Bronchial epithelial cell (primary cell): ENCODE data around the gene TRIM71. TPM values are rescaled to one million over a fixed set of nuclear protein-coding genes. Genes with fewer than 3 reads are reported as not detected.
"Not testable (repeated sequence)": the region's sequence is repeated elsewhere in the genome, so short reads cannot be mapped to it uniquely, and the experiment has no call there.

ENCODE experiments used
- DNase-seq: peaks from one replicate; pipeline ENCODE4 v3.0.0-alpha.2; 2010; ENCODE audit warnings: low read depth
- FAIRE-seq: peaks from 2 replicates; lab custom pipeline; 2011; peaks lifted over from hg19 to GRCh38; lab: Jason Lieb, UNC
- H3K27me3 ChIP-seq: 2 replicates; pipeline ENCODE4 v1.5.1; 2011; ENCODE audit warnings: low read length; ENCODE audit not compliant: control insufficient read depth, insufficient read depth
- H3K36me3 ChIP-seq: 2 replicates; pipeline ENCODE4 v1.5.1; 2011; ENCODE audit warnings: low read length; ENCODE audit not compliant: control insufficient read depth, insufficient read depth
- H3K4me3 ChIP-seq: 2 replicates; pipeline ENCODE4 v1.5.1; 2011; ENCODE audit warnings: mild to moderate bottlenecking, low read depth, low read length, control low read depth
- CTCF ChIP-seq: IDR thresholded peaks from 2 replicates; pipeline ENCODE4 v1.5.1; 2011; ENCODE audit warnings: mild to moderate bottlenecking, moderate library complexity, low read length, control low read depth, inconsistent platforms; ENCODE audit not compliant: insufficient read depth, severe bottlenecking
- total RNA-seq: library from RNA; depleted of rRNA; stranded (reverse); fragments of >200 nt; gene quantifications from 2 replicates; pipeline ENCODE4 v1.2.1, GENCODE V29; 2014

TRIM71 gene
- not detected in 2 replicates for total RNA-seq

GRCh38 chr3:32817558-32818228 is at the start of gene TRIM71:
TSS of gene TRIM71 (plus strand) at chr3:32817997. CDS start at chr3:32818081, 84 bp downstream.
- DNase-seq (no peak), FAIRE-seq (no peak)
- H3K4me3 ChIP-seq, result no peak within 1 kb of the TSS
- peaks cover 47% of the 10 kb centered on the region for H3K27me3 ChIP-seq
- no peak for TF ChIP-seq CTCF
- H3K36me3 ChIP-seq, result no peaks in the 10 kb centered on the region

GRCh38 chr3:32778389-32778788 is 39.4 kb upstream of the TRIM71 start:
- TF ChIP-seq CTCF, result no peak
- no peak overlapping the region for H3K4me3 ChIP-seq
- no peaks in the 10 kb centered on the region for H3K36me3 ChIP-seq
- no peaks in the 10 kb centered on the region for H3K27me3 ChIP-seq
- DNase-seq, result no peak
- FAIRE-seq, result no peak

DNA sequence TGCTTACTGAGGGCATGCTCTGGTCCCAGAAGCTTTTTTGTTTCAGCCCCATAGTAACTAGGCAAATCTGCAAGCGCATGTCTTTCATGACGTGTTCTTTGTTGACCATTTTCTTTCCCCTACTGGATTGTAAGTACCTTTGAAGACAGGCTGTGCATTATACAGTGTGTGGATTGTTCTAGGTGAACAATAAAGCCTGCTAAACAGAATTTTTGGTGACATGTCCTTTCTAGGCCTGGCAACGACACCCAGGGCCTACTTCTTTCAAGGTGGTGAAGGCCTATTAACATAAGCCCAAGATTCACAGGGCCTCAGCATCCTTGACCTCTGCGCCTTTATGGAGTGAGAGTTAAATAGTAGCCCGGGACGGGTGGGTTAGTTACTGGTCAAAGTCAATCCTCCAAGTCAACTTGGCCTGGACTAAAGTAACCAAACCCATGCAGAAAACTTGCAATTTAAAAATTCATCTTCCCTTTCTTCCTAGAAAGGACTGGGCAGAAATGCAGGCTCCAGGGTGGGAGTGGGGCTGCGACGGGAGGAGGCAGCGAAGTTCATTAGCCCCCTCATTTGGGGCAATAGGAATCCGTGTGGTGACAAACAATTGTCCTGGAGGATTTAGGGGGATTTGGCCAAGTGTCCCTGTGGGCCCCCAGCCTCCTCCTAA is 37.6 kb upstream of the TRIM71 start:
- no peak overlapping the region for H3K4me3 ChIP-seq
- no peaks in the 10 kb centered on the region for H3K27me3 ChIP-seq
- DNase-seq, result no peak
- no peaks in the 10 kb centered on the region for H3K36me3 ChIP-seq
- FAIRE-seq, result no peak
- TF ChIP-seq CTCF, result no peak

- DNase-seq (peak; percentile 20), FAIRE-seq (no peak)
- peak overlapping the region; percentile 40 for H3K4me3 ChIP-seq
- peak; percentile 29 for TF ChIP-seq CTCF
- no peaks in the 10 kb centered on the region for H3K27me3 ChIP-seq
- no peaks in the 10 kb centered on the region for H3K36me3 ChIP-seq
Measured at GRCh38 chr3:32780735-32781210, 37.0 kb upstream of the TRIM71 start.

- peak; percentile 94 for TF ChIP-seq CTCF
- H3K4me3 ChIP-seq, result peak overlapping the region; percentile 40
- no peak for FAIRE-seq
- DNase-seq, result peak; percentile 64
- no peaks in the 10 kb centered on the region for H3K36me3 ChIP-seq
- H3K27me3 ChIP-seq, result no peaks in the 10 kb centered on the region
Measured at GRCh38 chr3:32781211-32781968, 36.4 kb upstream of the TRIM71 start.

- not testable (repeated sequence) for H3K4me3 ChIP-seq, H3K27me3 ChIP-seq, DNase-seq, H3K36me3 ChIP-seq, FAIRE-seq
Measured at GRCh38 chr3:32781969-32782270, 35.9 kb upstream of the TRIM71 start.
